Measurements from ENCODE around the gene PITX3.
"Not testable (repeated sequence)": the region's sequence is repeated elsewhere in the genome, so short reads cannot be mapped to it uniquely, and the experiment has no call there.

PITX3 gene

GRCh38 chr10:102225646-102226541, 15.4 kb downstream of the PITX3 start, which contains the start of gene ELOVL3:
Gene ELOVL3, plus strand, starts transcription at chr10:102226299. Its CDS starts 250 bp downstream, at chr10:102226549.
- H3K36me3 Mint-ChIP-seq: no peaks in the 10 kb centered on the region
- H3K4me3 Mint-ChIP-seq: peak within 1 kb of the TSS; percentile 72
- H3K27me3 Mint-ChIP-seq: peaks cover 24% of the 10 kb centered on the region
- H3K4me1 Mint-ChIP-seq (ENCODE audit: low read depth): peaks cover 18% of the 10 kb centered on the region
- H3K27ac Mint-ChIP-seq: no peak within 1 kb of the TSS
- H3K9me3 Mint-ChIP-seq (ENCODE audit: low read depth): no peaks in the 10 kb centered on the region

GRCh38 chr10:102222797-102223196, 18.5 kb downstream of the PITX3 start:
- Mint-ChIP-seq H3K4me3 (no peak overlapping the region), H3K27me3 (peaks cover 11% of the 10 kb centered on the region), H3K4me1 (ENCODE audit: low read depth) (peaks cover 13% of the 10 kb centered on the region), H3K9me3 (ENCODE audit: low read depth) (no peaks in the 10 kb centered on the region), H3K27ac (no peak overlapping the region), H3K36me3 (no peaks in the 10 kb centered on the region)

- Mint-ChIP-seq H3K36me3 (no peaks in the 10 kb centered on the region), H3K9me3 (ENCODE audit: low read depth) (no peaks in the 10 kb centered on the region), H3K27ac (no peak overlapping the region), H3K27me3 (peaks cover 2% of the 10 kb centered on the region), H3K4me1 (ENCODE audit: low read depth) (no peaks in the 10 kb centered on the region), H3K4me3 (no peak overlapping the region)
These were observed 20.7 kb downstream of the PITX3 start for GRCh38 chr10:102220612-102221011.

GRCh38 chr10:102219370-102219769, 21.9 kb downstream of the PITX3 start:
- H3K27me3 Mint-ChIP-seq: peaks cover 2% of the 10 kb centered on the region
- H3K36me3 Mint-ChIP-seq: peaks cover under 1% of the 10 kb centered on the region
- H3K27ac Mint-ChIP-seq: no peak overlapping the region
- no peaks in the 10 kb centered on the region for H3K9me3 Mint-ChIP-seq (ENCODE audit: low read depth)
- no peak overlapping the region for H3K4me3 Mint-ChIP-seq
- H3K4me1 Mint-ChIP-seq (ENCODE audit: low read depth): no peaks in the 10 kb centered on the region

- H3K27ac Mint-ChIP-seq; H3K9me3 Mint-ChIP-seq (ENCODE audit: low read depth); H3K36me3 Mint-ChIP-seq; H3K4me3 Mint-ChIP-seq; H3K27me3 Mint-ChIP-seq; H3K4me1 Mint-ChIP-seq (ENCODE audit: low read depth): not testable (repeated sequence)
These were observed 27.7 kb downstream of the PITX3 start for GRCh38 chr10:102213599-102213998.

- peaks cover 4% of the 10 kb centered on the region for H3K36me3 Mint-ChIP-seq
- no peak overlapping the region for H3K4me3 Mint-ChIP-seq
- H3K4me1 Mint-ChIP-seq (ENCODE audit: low read depth): no peaks in the 10 kb centered on the region
- H3K27ac Mint-ChIP-seq: no peak overlapping the region
- H3K27me3 Mint-ChIP-seq: no peaks in the 10 kb centered on the region
- no peaks in the 10 kb centered on the region for H3K9me3 Mint-ChIP-seq (ENCODE audit: low read depth)
These were observed 29.6 kb downstream of the PITX3 start for GRCh38 chr10:102211615-102212299.

- no peaks in the 10 kb centered on the region for H3K4me1 Mint-ChIP-seq (ENCODE audit: low read depth)
- H3K36me3 Mint-ChIP-seq: peaks cover 2% of the 10 kb centered on the region
- H3K9me3 Mint-ChIP-seq (ENCODE audit: low read depth): no peaks in the 10 kb centered on the region
These were observed 32.8 kb downstream of the PITX3 start for GRCh38 chr10:102208311-102209035.

GRCh38 chr10:102202386-102202785, 38.9 kb downstream of the PITX3 start:
- Mint-ChIP-seq H3K27ac (no peak overlapping the region), H3K9me3 (ENCODE audit: low read depth) (no peaks in the 10 kb centered on the region), H3K27me3 (peaks cover 9% of the 10 kb centered on the region), H3K4me1 (ENCODE audit: low read depth) (peaks cover 4% of the 10 kb centered on the region), H3K36me3 (peaks cover 2% of the 10 kb centered on the region), H3K4me3 (no peak overlapping the region)

More at GRCh38 chr10:102208311-102209035, 32.8 kb downstream of the PITX3 start:
- no peak overlapping the region for H3K27ac Mint-ChIP-seq
- peaks cover 2% of the 10 kb centered on the region for H3K27me3 Mint-ChIP-seq
- H3K4me3 Mint-ChIP-seq: no peak overlapping the region

GRCh38 chr10:102200751-102201640, 40.3 kb downstream of the PITX3 start:
- H3K27ac Mint-ChIP-seq: no peak overlapping the region
- H3K4me3 Mint-ChIP-seq: no peak overlapping the region
- H3K9me3 Mint-ChIP-seq (ENCODE audit: low read depth): no peaks in the 10 kb centered on the region
- H3K4me1 Mint-ChIP-seq (ENCODE audit: low read depth): peaks cover 4% of the 10 kb centered on the region
- H3K27me3 Mint-ChIP-seq: peaks cover 9% of the 10 kb centered on the region
- H3K36me3 Mint-ChIP-seq: peaks cover 2% of the 10 kb centered on the region

GRCh38 chr10:102198027-102198426, 43.3 kb downstream of the PITX3 start:
- H3K9me3 Mint-ChIP-seq (ENCODE audit: low read depth): no peaks in the 10 kb centered on the region
- H3K27ac Mint-ChIP-seq: no peak overlapping the region
- H3K36me3 Mint-ChIP-seq: no peaks in the 10 kb centered on the region
- H3K4me3 Mint-ChIP-seq: no peak overlapping the region
- peaks cover 4% of the 10 kb centered on the region for H3K4me1 Mint-ChIP-seq (ENCODE audit: low read depth)
- peaks cover 7% of the 10 kb centered on the region for H3K27me3 Mint-ChIP-seq

- Mint-ChIP-seq H3K4me1 (ENCODE audit: low read depth) (no peaks in the 10 kb centered on the region), H3K9me3 (ENCODE audit: low read depth) (peaks cover 2% of the 10 kb centered on the region), H3K36me3 (peaks cover 3% of the 10 kb centered on the region), H3K27ac (no peak overlapping the region), H3K27me3 (peaks cover 5% of the 10 kb centered on the region), H3K4me3 (no peak overlapping the region)
These were observed 44.4 kb downstream of the PITX3 start for GRCh38 chr10:102196893-102197292.

- H3K27me3 Mint-ChIP-seq: peaks cover 5% of the 10 kb centered on the region
- no peak overlapping the region for H3K4me3 Mint-ChIP-seq
- H3K9me3 Mint-ChIP-seq (ENCODE audit: low read depth): peaks cover 9% of the 10 kb centered on the region
- H3K27ac Mint-ChIP-seq: no peak overlapping the region
- no peaks in the 10 kb centered on the region for H3K4me1 Mint-ChIP-seq (ENCODE audit: low read depth)
- peaks cover 6% of the 10 kb centered on the region for H3K36me3 Mint-ChIP-seq
These were observed 45.9 kb downstream of the PITX3 start for GRCh38 chr10:102195296-102195870.

- no peaks in the 10 kb centered on the region for H3K27me3 Mint-ChIP-seq
- H3K27ac Mint-ChIP-seq: no peak overlapping the region
- H3K4me1 Mint-ChIP-seq (ENCODE audit: low read depth): peaks cover 15% of the 10 kb centered on the region
- H3K36me3 Mint-ChIP-seq: peaks cover 6% of the 10 kb centered on the region
- peaks cover 9% of the 10 kb centered on the region for H3K9me3 Mint-ChIP-seq (ENCODE audit: low read depth)
- no peak overlapping the region for H3K4me3 Mint-ChIP-seq
These were observed 49.4 kb downstream of the PITX3 start for GRCh38 chr10:102191956-102192355.

Measured in activated naive CD8-positive, alpha-beta T cell (primary cell).